HG03354 (cell line): ENCODE data around the gene DCP1B.

ENCODE experiments used
- ATAC-seq: cut with Tn5 transposase; IDR thresholded peaks from one replicate; pipeline ENCODE4 v1.9.1; 2021; ENCODE audit warnings: mild to moderate bottlenecking; ENCODE audit not compliant: unreplicated experiment, poor library complexity, severe bottlenecking

Gene DCP1B

DNA sequence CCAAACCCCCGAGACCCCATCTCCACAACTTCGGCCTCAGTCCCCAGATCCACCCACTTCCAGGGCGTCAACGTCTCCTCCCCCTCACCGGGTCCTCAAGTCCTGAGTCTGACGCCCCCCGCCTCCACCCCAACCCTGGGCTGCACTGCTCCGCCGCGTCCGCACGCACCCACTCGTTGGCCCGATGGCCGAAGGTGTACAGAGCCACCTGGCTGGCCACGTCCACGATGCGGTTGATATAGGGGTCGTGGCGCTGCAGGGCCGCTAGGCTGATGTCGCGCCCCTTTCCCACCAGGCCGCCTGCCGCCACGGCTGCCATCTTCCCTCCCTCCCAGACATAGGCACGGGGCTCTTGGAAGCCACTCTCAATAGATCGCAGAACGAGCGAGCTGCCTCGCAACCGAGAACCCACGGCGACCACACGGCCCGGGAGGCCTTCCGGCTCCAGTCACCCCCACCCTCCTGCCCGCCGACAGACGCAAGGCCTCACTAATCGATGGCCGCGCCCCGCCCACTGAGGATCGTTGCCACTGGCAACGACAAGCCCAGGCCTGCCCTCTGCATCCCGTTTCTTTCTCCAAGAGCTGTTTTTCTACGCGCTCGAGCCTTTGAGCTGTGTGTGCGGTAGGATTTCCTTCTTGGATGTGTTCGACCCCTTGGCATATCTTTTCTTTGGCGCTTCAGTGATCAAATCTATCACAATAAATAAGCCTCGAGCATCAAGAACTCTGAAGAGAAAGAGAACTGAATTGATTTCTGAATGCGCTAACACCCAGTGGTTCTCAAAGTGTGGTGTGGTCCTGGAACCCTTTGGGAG is at the start of gene DCP1B:
TSS of gene DCP1B (minus strand) at position 345 of the 817 bp plus-strand sequence. CDS start at position 319, 26 bp downstream.
- peak; percentile 99 for ATAC-seq

GRCh38 chr12:2053691-2054090 is 49.4 kb upstream of the DCP1B start:
- ATAC-seq, result no peak

- no peak for ATAC-seq
Observed at GRCh38 chr12:2052826-2053678, 48.8 kb upstream of the DCP1B start, which contains the start of gene CACNA1C. CACNA1C (plus strand) TSS chr12:2052987; CDS start chr12:2053563, 576 bp downstream.

GRCh38 chr12:2051700-2052621 is 47.7 kb upstream of the DCP1B start:
- ATAC-seq, result no peak

- no peak for ATAC-seq
Observed at GRCh38 chr12:2049604-2050540, 45.6 kb upstream of the DCP1B start.

GRCh38 chr12:2047752-2048151 is 43.5 kb upstream of the DCP1B start:
- ATAC-seq, result no peak

- no peak for ATAC-seq
Observed at GRCh38 chr12:2046957-2047356, 42.7 kb upstream of the DCP1B start.

- no peak for ATAC-seq
Observed at GRCh38 chr12:2044165-2044564, 39.9 kb upstream of the DCP1B start.

GRCh38 chr12:2043054-2043453 is 38.8 kb upstream of the DCP1B start:
- ATAC-seq, result no peak

GRCh38 chr12:2039034-2039433 is 34.8 kb upstream of the DCP1B start:
- ATAC-seq, result no peak

GRCh38 chr12:2035431-2036055 is 31.3 kb upstream of the DCP1B start:
- no peak for ATAC-seq

DNA sequence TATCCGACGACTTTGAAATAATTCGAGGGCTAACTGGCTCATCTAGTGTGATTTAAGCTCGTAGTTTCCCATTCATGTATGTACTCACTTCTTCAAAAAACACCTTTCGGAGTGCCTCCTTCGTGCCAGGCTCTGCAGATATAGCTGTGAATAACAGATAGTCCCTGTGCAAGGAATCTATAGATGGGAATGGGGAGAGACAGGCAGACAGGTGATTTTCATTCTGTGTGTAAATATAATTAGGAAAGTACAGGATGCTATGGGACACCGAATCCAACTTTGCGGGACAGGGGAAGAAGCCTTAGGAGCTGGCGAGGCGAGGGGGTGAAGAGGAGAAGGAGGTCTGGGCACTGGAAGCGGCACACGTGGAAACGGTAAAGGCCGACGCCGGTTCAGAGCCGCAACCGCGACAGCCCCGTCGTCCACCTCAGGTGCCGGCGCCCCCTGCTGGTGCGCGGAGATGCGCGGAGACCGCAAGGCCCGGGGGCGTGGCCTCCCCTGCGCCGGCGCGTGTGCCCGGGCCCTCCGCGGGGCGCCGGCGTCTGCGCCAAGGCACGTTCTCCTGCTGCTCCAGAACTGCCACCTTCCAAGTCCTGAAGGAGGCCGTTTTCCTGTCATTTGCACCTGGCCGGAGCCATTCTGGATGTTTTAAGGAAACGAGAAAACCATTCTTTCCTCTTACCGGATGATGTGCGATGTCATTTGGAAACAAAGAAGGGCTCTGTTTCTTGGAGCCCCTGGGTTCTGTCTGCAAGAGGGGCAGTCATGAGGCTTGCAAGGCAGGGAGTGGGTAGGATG is 30.6 kb upstream of the DCP1B start:
- ATAC-seq, result peak; percentile 76

DNA sequence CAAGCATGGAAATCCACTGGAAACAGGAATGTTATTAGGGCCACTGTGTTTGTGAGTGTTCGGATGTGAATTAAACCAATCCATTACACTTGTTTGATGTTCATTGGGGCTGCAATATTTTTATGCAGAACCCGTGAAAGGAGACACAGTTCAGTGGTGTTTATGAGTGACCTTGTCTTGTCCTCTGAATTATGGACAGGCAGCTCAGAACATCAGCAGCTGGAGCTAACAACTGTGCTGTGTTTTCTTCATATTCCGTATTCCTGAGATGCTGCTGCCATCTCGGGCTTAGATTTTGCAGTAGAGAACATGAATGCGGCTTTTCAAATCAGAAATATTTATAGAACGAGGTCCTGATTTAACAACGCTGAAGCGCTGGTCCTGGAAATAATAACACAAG is 28.2 kb upstream of the DCP1B start:
- no peak for ATAC-seq

DNA sequence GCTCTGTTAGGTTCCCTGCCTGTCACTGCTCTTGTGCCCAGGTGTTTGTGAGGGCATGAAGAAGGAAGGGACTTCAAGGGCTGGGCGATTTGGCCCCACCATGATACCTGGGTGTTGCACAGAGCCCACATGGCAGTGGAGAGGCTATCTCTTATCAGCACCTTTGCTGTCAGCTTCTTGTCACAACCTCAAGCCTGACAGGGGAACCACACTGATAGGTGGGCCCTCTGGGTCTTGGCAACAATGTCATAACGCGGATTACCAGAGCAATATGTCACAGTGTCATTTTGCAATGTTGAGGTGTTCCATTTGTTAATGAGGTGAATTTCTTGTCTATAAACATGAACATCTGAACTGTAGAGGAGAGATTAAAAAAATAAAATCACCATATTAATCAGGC is 25.6 kb upstream of the DCP1B start:
- no peak for ATAC-seq

GRCh38 chr12:2027351-2027750 is 23.1 kb upstream of the DCP1B start:
- no peak for ATAC-seq

DNA sequence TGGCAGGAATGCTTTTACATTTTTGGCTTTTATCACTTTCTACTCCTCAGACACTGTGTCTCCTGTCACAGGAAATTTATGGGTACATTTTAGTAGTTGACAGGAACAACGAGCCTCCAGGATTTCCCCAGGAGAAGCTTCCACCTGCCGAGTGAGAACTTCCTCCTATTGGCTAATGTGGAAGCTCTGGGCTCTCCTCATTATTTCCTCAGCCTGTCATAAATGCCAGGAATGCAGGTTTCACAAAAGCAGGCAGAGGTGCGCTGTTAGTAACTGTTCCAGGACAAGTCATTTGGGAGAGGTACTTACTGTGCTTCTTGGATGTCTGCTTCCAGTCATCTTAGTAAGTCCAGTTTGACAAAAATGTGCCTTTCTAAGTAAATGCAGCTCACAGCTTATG is 19.1 kb upstream of the DCP1B start:
- no peak for ATAC-seq

DNA sequence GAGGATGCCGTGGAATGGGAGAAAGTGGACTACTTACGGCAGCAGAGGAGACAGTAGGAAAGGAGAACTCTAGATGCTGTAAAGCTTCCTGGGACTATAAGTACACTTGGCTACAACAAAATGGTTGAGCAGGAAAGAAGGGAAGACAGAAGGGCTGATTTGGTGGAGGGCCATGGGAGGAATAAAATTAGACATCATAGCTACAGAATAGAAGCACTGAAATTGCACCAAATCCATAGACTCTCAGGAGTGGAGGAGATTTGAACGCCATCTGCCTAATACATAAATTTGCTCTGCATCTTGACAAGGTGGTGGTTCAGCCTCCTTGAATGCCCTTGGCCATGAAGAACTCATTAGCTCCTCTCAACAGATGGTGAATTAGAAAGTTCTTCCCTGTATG is 16.3 kb upstream of the DCP1B start:
- ATAC-seq, result no peak

GRCh38 chr12:2019126-2019525 is 14.9 kb upstream of the DCP1B start:
- no peak for ATAC-seq
